GM23248 (cell line): Measurements from ENCODE around the gene NUP50. TPM values are rescaled to one million over a fixed set of nuclear protein-coding genes. Genes with fewer than 3 reads are reported as not detected.

Experiments
- DNase-seq: peaks from one replicate; pipeline ENCODE4 v3.0.0-alpha.2; 2015
- H2AFZ ChIP-seq: fragments of 200-600 bp; sonication (generic); 2 replicates; pipeline ENCODE4 v1.6.1; 2016; ENCODE audit warnings: antibody characterized with exemption
- H3F3A ChIP-seq: fragments of 200-600 bp; sonication (generic); 2 replicates; pipeline ENCODE4 v1.6.1; 2016; ENCODE audit warnings: mild to moderate bottlenecking, antibody characterized with exemption, mixed run types; ENCODE audit not compliant: insufficient read depth
- H3K27ac ChIP-seq: fragments of 200-600 bp; sonication (generic); 2 replicates; pipeline ENCODE4 v1.5.1; 2016; ENCODE audit warnings: mild to moderate bottlenecking
- H3K27me3 ChIP-seq: fragments of 200-600 bp; sonication (generic); replicated peaks from 2 replicates; pipeline ENCODE4 v1.6.1; 2016; ENCODE audit warnings: mild to moderate bottlenecking; ENCODE audit not compliant: insufficient read depth
- H3K36me3 ChIP-seq: fragments of 200-600 bp; sonication (generic); 2 replicates; pipeline ENCODE4 v1.6.1; 2016; ENCODE audit warnings: low read depth, mild to moderate bottlenecking
- H3K4me1 ChIP-seq: fragments of 200-600 bp; sonication (generic); 2 replicates; pipeline ENCODE4 v1.6.1; 2016; ENCODE audit warnings: mild to moderate bottlenecking; ENCODE audit not compliant: insufficient read depth
- H3K4me2 ChIP-seq: fragments of 200-600 bp; sonication (generic); one replicate; pipeline ENCODE4 v1.6.1; 2016; ENCODE audit warnings: mild to moderate bottlenecking; ENCODE audit not compliant: unreplicated experiment
- H3K4me3 ChIP-seq: fragments of 200-600 bp; sonication (generic); 2 replicates; pipeline ENCODE4 v1.5.1; 2016; ENCODE audit warnings: mild to moderate bottlenecking
- H3K79me2 ChIP-seq: fragments of 200-600 bp; sonication (generic); 2 replicates; pipeline ENCODE4 v1.6.1; 2016; ENCODE audit warnings: mild to moderate bottlenecking; ENCODE audit not compliant: insufficient read depth
- H3K9ac ChIP-seq: fragments of 200-600 bp; sonication (generic); 2 replicates; pipeline ENCODE4 v1.6.1; 2016; ENCODE audit warnings: mild to moderate bottlenecking
- H3K9me2 ChIP-seq: fragments of 200-600 bp; sonication (generic); 2 replicates; pipeline ENCODE4 v1.6.1; 2016; ENCODE audit warnings: mixed run types, mild to moderate bottlenecking, moderate library complexity; ENCODE audit not compliant: insufficient read depth
- H3K9me3 ChIP-seq: fragments of 200-600 bp; sonication (generic); one replicate; pipeline ENCODE4 v1.6.1; 2017; ENCODE audit warnings: low read depth
- H4K20me1 ChIP-seq: fragments of 200-600 bp; sonication (generic); 2 replicates; pipeline ENCODE4 v1.6.0; 2016; ENCODE audit not compliant: insufficient read depth
- EZH2 ChIP-seq: fragments of 200-600 bp; sonication (generic); IDR thresholded peaks from 2 replicates; pipeline ENCODE4 v1.6.1; 2018; ENCODE audit warnings: antibody characterized with exemption, mild to moderate bottlenecking; ENCODE audit not compliant: insufficient read depth, poor library complexity, severe bottlenecking
- EZH2phosphoT487 ChIP-seq: fragments of 200-600 bp; sonication (generic); IDR thresholded peaks from 2 replicates; pipeline ENCODE4 v1.6.1; 2018; ENCODE audit warnings: antibody characterized with exemption, moderate library complexity, mild to moderate bottlenecking, low read depth; ENCODE audit not compliant: insufficient read depth
- WGBS, 2 experiments: methylation state at CpG; one replicate each; pipeline ENCODE4 v1.1.6; 2015 to 2017; ENCODE audit warnings: low lambda C conversion rate in 2 of 2, low coverage in 1 of 2; ENCODE audit errors: missing lambda C conversion rate in 2 of 2; 5-methylcytosine and 5-hydroxymethylcytosine counted together
- in situ Hi-C: fragments of 300-500 bp; cut with MboI; formaldehyde crosslinking; loops from 2 replicates; pipeline ENCODE4 v1.15.0; 2020
- polyA plus RNA-seq: library from polyadenylated mRNA; unstranded; fragments of >200 nt; fragmentation: Nextera tagmentation; extraction: Ambion mirVana; gene quantifications from 2 replicates; pipeline ENCODE4 v1.2.1, GENCODE V29; 2016
- total RNA-seq: library from RNA; depleted of rRNA; stranded (reverse); fragments of >200 nt; shearing (Covaris generic); gene quantifications from 2 replicates; pipeline ENCODE4 v1.2.3, GENCODE V29; 2014

The NUP50 gene
- total and polyA plus RNA-seq, 2 experiments from 2014 or later: 22.3 to 30.8 TPM

GRCh38 chr22:45163099-45163450, 650 bp upstream of the NUP50 start:
- H2AFZ ChIP-seq: peak overlapping the region; percentile 91
- peaks cover 1% of the 10 kb centered on the region; the same call in 1 of the 2 replicates for H3K36me3 ChIP-seq
- DNase-seq: peak; percentile 72
- peaks cover 78% of the 10 kb centered on the region for H3K79me2 ChIP-seq
- H3K9ac ChIP-seq: peak overlapping the region; percentile 91
- no peaks in the 10 kb centered on the region for H3K27me3 ChIP-seq
- peak overlapping the region; percentile 88 for H3K4me3 ChIP-seq
- peak overlapping the region; percentile 88 for H3K4me2 ChIP-seq
- no peaks in the 10 kb centered on the region for H4K20me1 ChIP-seq
- H3K9me2 ChIP-seq: no peaks in the 10 kb centered on the region
- 0 to 5% methylated on average over 10 to 13 of the region's 13 CpGs for WGBS, 2 experiments
- H3K4me1 ChIP-seq: peaks cover 32% of the 10 kb centered on the region
- peaks cover 32% of the 10 kb centered on the region for H3F3A ChIP-seq
- H3K27ac ChIP-seq: peak overlapping the region; percentile 73
- no peaks in the 10 kb centered on the region for H3K9me3 ChIP-seq
- in situ Hi-C loops: no loop called here
- no peak for TF ChIP-seq EZH2
- TF ChIP-seq EZH2phosphoT487: no peak

GRCh38 chr22:45164270-45165088, 754 bp downstream of the NUP50 start:
- H3K27ac ChIP-seq: peak overlapping the region; percentile 57
- peak overlapping the region; percentile 91 for H3K4me2 ChIP-seq
- H3K4me3 ChIP-seq: peak overlapping the region; percentile 88
- TF ChIP-seq EZH2 (no peak), EZH2phosphoT487 (no peak)
- peaks cover 7% of the 10 kb centered on the region; the same call in 1 of the 2 replicates for H3K36me3 ChIP-seq
- peak overlapping the region; percentile 55 for H2AFZ ChIP-seq
- H3K9me3 ChIP-seq: no peaks in the 10 kb centered on the region
- peak overlapping the region; percentile 91 for H3K9ac ChIP-seq
- WGBS, 2 experiments: 2% methylated on average over 27 to 59 of the region's 59 CpGs
- H3K4me1 ChIP-seq: peaks cover 19% of the 10 kb centered on the region
- no peaks in the 10 kb centered on the region for H3K27me3 ChIP-seq
- no peaks in the 10 kb centered on the region for H4K20me1 ChIP-seq
- in situ Hi-C loops: no loop called here
- H3K79me2 ChIP-seq: peaks cover 88% of the 10 kb centered on the region
- peak; percentile 52 for DNase-seq
- H3F3A ChIP-seq: peaks cover 18% of the 10 kb centered on the region; the same call in 1 of the 2 replicates
- H3K9me2 ChIP-seq: no peaks in the 10 kb centered on the region

DNA sequence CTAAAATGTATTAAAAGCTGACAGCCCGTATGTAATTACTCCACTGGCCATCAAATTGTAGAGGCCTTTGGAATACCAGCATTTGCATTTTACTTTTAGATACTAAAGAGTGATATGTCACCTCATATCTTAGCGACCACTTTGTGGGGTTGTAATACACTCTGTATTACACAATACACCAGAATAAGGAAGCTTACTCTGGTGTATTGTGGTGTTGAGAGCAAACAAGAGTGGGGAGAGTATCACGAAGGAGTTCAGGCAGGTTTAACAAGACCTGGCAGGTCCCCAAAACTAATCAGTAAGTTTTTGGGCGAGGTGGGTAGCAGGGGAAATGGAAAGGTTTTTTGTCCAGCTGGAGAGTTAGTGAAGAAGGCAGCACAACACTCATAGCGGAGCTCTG, 3.2 kb downstream of the NUP50 start:
- peaks cover 24% of the 10 kb centered on the region for H3K36me3 ChIP-seq
- DNase-seq: no peak
- H3K9ac ChIP-seq: no peak overlapping the region
- no peak overlapping the region for H3K4me2 ChIP-seq
- no peak overlapping the region for H2AFZ ChIP-seq
- H3K79me2 ChIP-seq: peaks cover 93% of the 10 kb centered on the region
- H3K9me3 ChIP-seq: no peaks in the 10 kb centered on the region
- 0 out of 2 replicates have a peak, but pooled peaks cover 6% of the 10 kb centered on the region for H3F3A ChIP-seq
- H3K27me3 ChIP-seq: no peaks in the 10 kb centered on the region
- in situ Hi-C loops: no loop called here
- no peaks in the 10 kb centered on the region for H4K20me1 ChIP-seq
- no peak for TF ChIP-seq EZH2phosphoT487
- TF ChIP-seq EZH2: no peak
- peaks cover 13% of the 10 kb centered on the region for H3K4me1 ChIP-seq
- H3K27ac ChIP-seq: no peak overlapping the region
- H3K9me2 ChIP-seq: no peaks in the 10 kb centered on the region
- no peak overlapping the region for H3K4me3 ChIP-seq
- 68 to 73% methylated on average over 5 of the region's 5 CpGs for WGBS, 2 experiments

- H3K9ac ChIP-seq: no peak overlapping the region
- in situ Hi-C loops: no loop called here
- no peaks in the 10 kb centered on the region for H3K9me2 ChIP-seq
- no peaks in the 10 kb centered on the region for H4K20me1 ChIP-seq
- 94 to 95% methylated on average over 19 of the region's 19 CpGs for WGBS, 2 experiments
- H2AFZ ChIP-seq: no peak overlapping the region
- H3K27ac ChIP-seq: no peak overlapping the region
- no peak for DNase-seq
- no peak for TF ChIP-seq EZH2phosphoT487
- TF ChIP-seq EZH2: no peak
- H3K4me3 ChIP-seq: no peak overlapping the region
- H3K27me3 ChIP-seq: no peaks in the 10 kb centered on the region
- H3K9me3 ChIP-seq: no peaks in the 10 kb centered on the region
- H3K4me1 ChIP-seq: peaks cover 8% of the 10 kb centered on the region
- H3F3A ChIP-seq: peaks cover 6% of the 10 kb centered on the region; the same call in 1 of the 2 replicates
- H3K79me2 ChIP-seq: peaks cover 98% of the 10 kb centered on the region
- peaks cover 41% of the 10 kb centered on the region for H3K36me3 ChIP-seq
- H3K4me2 ChIP-seq: no peak overlapping the region
Measured at GRCh38 chr22:45169591-45170466, 6.1 kb downstream of the NUP50 start.
